ENCODE results near the gene ACOT13.
A peak's percentile ranks its signal among the peaks of the same experiment; 100 is the strongest.

The ACOT13 gene

GRCh38 chr6:24720131-24720603 is 53.3 kb downstream of the ACOT13 start (continued):
- peak; percentile 43 for TF ChIP-seq ZBTB26 (tag by site-specific recombination; optimal IDR thresholded peaks at IDR 0.05)
- no peak for TF ChIP-seq PRDM10 (tag by site-specific recombination; IDR thresholded peaks at IDR 0.05)
- no peak for TF ChIP-seq ELK4 (IDR thresholded peaks at IDR 0.05; ENCODE audit: borderline replicate concordance, low read depth, low read length)
- no peak for TF ChIP-seq ZNF704 (tag by site-specific recombination; IDR thresholded peaks at IDR 0.05)
- TF ChIP-seq ZNF416 (tag by site-specific recombination; IDR thresholded peaks at IDR 0.05) = no peak
- no peak for TF ChIP-seq ZNF521 (tag by site-specific recombination; IDR thresholded peaks at IDR 0.05)
- no peak for TF ChIP-seq ZNF518A (tag by site-specific recombination; conservative IDR thresholded peaks at IDR 0.05; ENCODE audit: low read depth)
- no peak for TF ChIP-seq ZNF664 (tag by site-specific recombination; IDR thresholded peaks at IDR 0.05)
- TF ChIP-seq ZNF600 (tag by site-specific recombination; IDR thresholded peaks at IDR 0.05) = peak; percentile 37; the same call in 1 of the 2 replicates
- no peak for TF ChIP-seq HOXC10 (CRISPR knock-in tag; IDR thresholded peaks at IDR 0.05)
- no peak for TF ChIP-seq PRDM4 (tag by site-specific recombination; IDR thresholded peaks at IDR 0.05)
- no peak for TF ChIP-seq ZNF791 (tag by site-specific recombination; IDR thresholded peaks at IDR 0.05)
- no peak for TF ChIP-seq ZNF112 (tag by site-specific recombination; IDR thresholded peaks at IDR 0.05)
- no peak for TF ChIP-seq ZNF26 (tag by site-specific recombination; IDR thresholded peaks at IDR 0.05)
- no peak for TF ChIP-seq ZNF302 (tag by site-specific recombination; IDR thresholded peaks at IDR 0.05; ENCODE audit: low read depth)
- peak; percentile 12; the same call in 1 of the 2 replicates for TF ChIP-seq GLIS2 (tag by site-specific recombination; IDR thresholded peaks at IDR 0.05)
- 0 out of 2 replicates have a peak, but pooled peaks have one; percentile 28 for TF ChIP-seq ZFP3 (tag by site-specific recombination; IDR thresholded peaks at IDR 0.05; ENCODE audit: low read depth)
- no peak; the same call in 1 of the 2 replicates for TF ChIP-seq ZXDB (tag by site-specific recombination; IDR thresholded peaks at IDR 0.05)
- peak; percentile 57 for TF ChIP-seq KLF1 (tag by site-specific recombination; IDR thresholded peaks at IDR 0.05)
- TF ChIP-seq KLF17 (tag by site-specific recombination; IDR thresholded peaks at IDR 0.05) = 0 out of 2 replicates have a peak, but pooled peaks have one; percentile 54

All from HEK293 (cell line).